ENCODE data around the gene AOPEP. TPM values are rescaled to one million over a fixed set of nuclear protein-coding genes. Genes with fewer than 3 reads are reported as not detected.
A peak's percentile ranks its signal among the peaks of the same experiment; 100 is the strongest.

Gene AOPEP
- total RNA-seq, 4 donors from 2014 or later, result 126 to 216 (median 136) TPM

- H3K9me3 ChIP-seq, result no peaks in the 10 kb centered on the region
- no peak for DNase-seq
- peaks cover 12 to 42% of the 10 kb centered on the region in 2 donors for H3K4me1 ChIP-seq
- TF ChIP-seq POLR2A (IDR thresholded peaks at IDR 0.05) (no peak), CTCF (IDR thresholded peaks at IDR 0.05) (no peak)
- intact Hi-C loops (cut with DNase I), result no loop called here
- H3K36me3 ChIP-seq, result no peaks in the 10 kb centered on the region
- no peak overlapping the region for H3K27ac ChIP-seq
- WGBS, 2 donors, result 90 to 91% methylated on average over 6 of the region's 6 CpGs
- H3K4me3 ChIP-seq (replicated peaks in 1 of 3), result no peak overlapping the region
- H3K27me3 ChIP-seq, result no peaks in the 10 kb centered on the region
Observed at GRCh38 chr9:94982211-94982610, 255.7 kb downstream of the AOPEP start.

GRCh38 chr9:94983552-94983951, 257.1 kb downstream of the AOPEP start:
- Histone ChIP-seq H3K4me3 (replicated peaks in 1 of 3) (no peak overlapping the region), H3K4me1 (peaks cover 11 to 37% of the 10 kb centered on the region in 2 donors), H3K9me3 (no peaks in the 10 kb centered on the region), H3K27me3 (no peaks in the 10 kb centered on the region), H3K27ac (no peak overlapping the region), H3K36me3 (no peaks in the 10 kb centered on the region)
- WGBS, 2 donors, result 91 to 92% methylated on average over 6 of the region's 6 CpGs
- DNase-seq, result no peak
- TF ChIP-seq CTCF (IDR thresholded peaks at IDR 0.05), result no peak
- TF ChIP-seq POLR2A (IDR thresholded peaks at IDR 0.05), result no peak
- intact Hi-C loops (cut with DNase I), result no loop called here

GRCh38 chr9:94984891-94985476, 258.5 kb downstream of the AOPEP start:
- peak overlapping the region; percentile 76 to 88 (median 85) for H3K27ac ChIP-seq
- no peaks in the 10 kb centered on the region for H3K27me3 ChIP-seq
- intact Hi-C loops (cut with DNase I), result no loop called here
- H3K4me1 ChIP-seq, result peaks cover 5 to 25% of the 10 kb centered on the region in 2 donors
- H3K4me3 ChIP-seq (replicated peaks in 1 of 3), result no peak overlapping the region
- no peaks in the 10 kb centered on the region for H3K36me3 ChIP-seq
- WGBS, 2 donors, result 92 to 95% methylated on average over 9 of the region's 9 CpGs
- TF ChIP-seq POLR2A (IDR thresholded peaks at IDR 0.05) (no peak), CTCF (IDR thresholded peaks at IDR 0.05) (no peak)
- no peaks in the 10 kb centered on the region for H3K9me3 ChIP-seq
- no peak for DNase-seq

- TF ChIP-seq CTCF (IDR thresholded peaks at IDR 0.05) (no peak), POLR2A (IDR thresholded peaks at IDR 0.05) (no peak)
- H3K36me3 ChIP-seq, result no peaks in the 10 kb centered on the region
- 46 to 50% methylated on average over 3 of the region's 3 CpGs for WGBS, 2 donors
- no peaks in the 10 kb centered on the region for H3K9me3 ChIP-seq
- H3K27me3 ChIP-seq, result no peaks in the 10 kb centered on the region
- peaks cover 5 to 21% of the 10 kb centered on the region in 2 donors for H3K4me1 ChIP-seq
- peak; percentile 81 to 85 for DNase-seq
- peak overlapping the region; percentile 76 to 88 (median 85) for H3K27ac ChIP-seq
- no peak overlapping the region for H3K4me3 ChIP-seq (replicated peaks in 1 of 3)
- intact Hi-C loops (cut with DNase I), result no loop called here
Observed at GRCh38 chr9:94985649-94986048, 259.1 kb downstream of the AOPEP start.

- H3K27ac ChIP-seq, result peak overlapping the region in 2 of 3 donors; percentile 6 to 88
- H3K27me3 ChIP-seq, result no peaks in the 10 kb centered on the region
- H3K36me3 ChIP-seq, result no peaks in the 10 kb centered on the region
- TF ChIP-seq CTCF (IDR thresholded peaks at IDR 0.05) (no peak), POLR2A (IDR thresholded peaks at IDR 0.05) (no peak)
- intact Hi-C loops (cut with DNase I), result no loop called here
- WGBS, 2 donors, result 19 to 20% methylated on average over 1 of the region's 1 CpG
- H3K9me3 ChIP-seq, result no peaks in the 10 kb centered on the region
- DNase-seq, result peak; percentile 61 to 67
- peaks cover 5 to 20% of the 10 kb centered on the region in 2 donors for H3K4me1 ChIP-seq
- no peak overlapping the region for H3K4me3 ChIP-seq (replicated peaks in 1 of 3)
Observed at GRCh38 chr9:94987731-94988130, 261.2 kb downstream of the AOPEP start.

Measured in thyroid gland (tissue), 4 donors.